CD4-positive, alpha-beta T cell treated with Interleukin-15 for 4 hours (primary cell): ENCODE data around the gene RANBP10.

Source experiments
- DNase-seq: peaks from one replicate; pipeline ENCODE4 v3.0.0-alpha.2; 2020; ENCODE audit warnings: low spot score

Gene RANBP10

DNA sequence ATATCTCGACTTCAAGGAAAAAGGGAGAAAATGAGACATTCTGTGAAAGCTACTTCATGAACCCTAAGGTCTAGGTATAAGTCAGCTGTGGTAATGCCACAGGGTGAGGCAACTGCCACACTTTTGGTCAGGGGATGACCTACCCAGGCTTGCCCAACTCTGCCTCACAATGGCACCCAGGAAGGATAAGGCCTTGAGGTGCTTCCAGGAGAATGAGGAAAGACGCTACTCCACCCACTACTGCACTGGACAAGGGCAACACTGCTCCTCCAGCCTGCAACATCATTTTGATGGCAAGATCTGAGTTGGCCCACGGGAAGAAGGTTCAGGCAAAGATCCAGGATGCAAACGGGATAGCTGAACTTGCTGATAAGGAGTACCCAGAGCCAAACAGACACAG lies 65.2 kb downstream of the RANBP10 start:
- no peak for DNase-seq

DNA sequence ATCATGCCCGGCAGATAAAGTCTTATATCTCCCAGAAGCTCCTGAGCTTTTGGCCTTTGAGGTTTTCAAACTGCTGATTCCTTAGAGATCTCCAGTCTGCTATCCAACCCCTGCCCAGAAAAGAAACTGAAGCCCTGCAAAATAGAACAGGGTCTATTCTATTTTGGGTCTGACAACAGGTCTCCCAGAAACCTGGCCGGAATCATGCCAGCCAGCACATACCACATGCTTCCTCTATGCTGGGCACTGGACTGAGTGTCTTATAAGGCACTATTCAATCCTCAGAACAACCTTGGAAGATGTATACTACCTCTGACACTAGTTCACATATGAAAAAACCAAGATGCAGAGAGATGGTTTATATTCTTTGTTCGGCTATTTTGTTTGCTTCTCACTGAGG lies 66.0 kb downstream of the RANBP10 start:
- DNase-seq: no peak

DNA sequence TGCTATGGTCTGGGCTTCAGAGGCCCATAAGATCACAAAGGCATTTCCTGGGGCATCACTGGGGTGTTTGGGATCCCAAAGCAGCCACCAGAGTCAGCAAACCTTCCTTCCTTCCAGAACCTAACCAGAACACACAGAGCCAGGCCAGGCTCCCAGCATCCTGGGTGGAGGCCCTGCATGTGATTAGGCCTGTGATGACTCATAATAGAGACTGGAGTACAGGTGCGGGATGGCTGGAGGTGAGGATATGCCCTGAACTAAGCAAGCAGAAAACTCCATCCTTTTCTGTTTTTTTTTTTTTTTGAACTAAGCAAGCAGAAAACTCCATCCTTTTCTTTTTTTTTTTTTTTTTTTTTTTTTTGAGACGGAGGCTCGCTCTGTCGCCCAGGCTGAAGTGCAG lies 69.5 kb downstream of the RANBP10 start:
- no peak for DNase-seq

DNA sequence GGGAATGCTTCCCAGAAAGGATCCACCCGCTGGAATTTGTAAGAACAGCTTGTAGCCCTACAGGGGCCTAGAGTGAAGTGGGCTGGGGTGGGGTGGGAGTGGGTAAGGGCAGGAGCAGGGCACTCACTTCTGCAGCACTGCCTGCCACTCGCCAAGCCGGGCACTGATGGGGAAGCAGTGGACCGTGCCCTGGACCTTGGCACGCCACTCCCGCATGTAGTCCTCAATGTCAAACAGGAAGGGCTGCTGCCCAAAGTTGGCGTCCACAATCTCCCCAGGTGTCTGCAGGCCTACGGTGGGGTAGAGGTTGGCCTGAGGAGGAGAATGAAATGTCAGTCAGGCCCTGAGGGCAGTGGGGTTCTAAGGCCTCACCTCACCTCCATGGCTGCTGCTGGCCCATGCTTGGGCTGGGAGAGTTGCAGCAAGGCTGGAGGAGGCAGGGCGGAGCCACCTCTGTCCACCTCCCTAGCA lies 71.6 kb downstream of the RANBP10 start:
- DNase-seq: no peak

DNA sequence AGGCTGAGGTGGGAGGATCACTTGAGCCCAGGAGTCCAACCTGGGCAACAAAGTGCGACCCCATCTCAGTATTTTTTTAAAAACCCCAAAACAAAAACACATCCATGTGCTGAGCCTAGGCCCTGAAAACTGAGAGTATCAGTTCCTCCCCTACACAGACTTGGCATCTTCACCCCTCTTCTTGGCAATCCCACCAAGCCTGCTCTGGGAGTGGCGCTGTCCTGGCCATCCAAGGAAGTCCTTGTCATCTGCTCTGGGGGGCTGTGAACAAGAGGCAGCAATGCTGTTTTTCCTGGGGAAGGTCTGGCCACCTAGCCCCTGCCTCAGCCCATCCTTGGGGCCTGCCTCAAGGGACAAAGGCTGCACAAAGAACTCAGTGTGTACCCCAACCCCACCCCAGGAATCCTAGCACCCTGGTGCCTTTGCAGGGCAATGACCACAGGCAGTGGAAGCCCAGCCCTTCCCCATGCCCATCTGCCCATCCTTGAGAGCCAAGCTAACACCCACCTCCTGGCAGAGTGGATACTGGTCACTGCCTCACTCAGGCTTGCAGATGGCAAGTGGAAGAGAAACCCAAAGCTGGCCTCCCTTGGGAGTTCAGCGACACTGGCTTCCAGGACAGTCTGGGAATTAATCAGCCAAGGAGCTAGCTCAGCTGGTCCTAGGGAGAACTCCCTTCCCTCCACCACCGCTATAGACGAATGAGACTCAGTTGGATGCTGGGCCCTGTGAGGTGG lies 72.5 kb downstream of the RANBP10 start:
- no peak for DNase-seq

DNA sequence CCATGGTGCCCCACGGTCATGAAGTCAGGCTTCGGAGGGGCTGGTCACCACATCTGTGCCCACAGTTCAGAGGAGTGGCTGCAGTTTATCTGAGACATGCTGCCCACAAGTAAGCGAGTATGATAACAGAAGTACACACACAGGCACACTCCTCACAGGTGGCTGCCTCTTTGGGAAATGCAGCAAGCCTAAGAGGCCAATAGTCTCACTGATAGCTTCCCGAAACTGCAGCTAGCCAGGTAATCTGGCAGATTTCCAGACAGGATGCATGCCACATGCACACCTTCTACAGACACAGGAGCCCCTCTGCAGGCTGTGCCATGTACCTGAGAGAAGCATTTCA lies 74.6 kb downstream of the RANBP10 start:
- no peak for DNase-seq

DNA sequence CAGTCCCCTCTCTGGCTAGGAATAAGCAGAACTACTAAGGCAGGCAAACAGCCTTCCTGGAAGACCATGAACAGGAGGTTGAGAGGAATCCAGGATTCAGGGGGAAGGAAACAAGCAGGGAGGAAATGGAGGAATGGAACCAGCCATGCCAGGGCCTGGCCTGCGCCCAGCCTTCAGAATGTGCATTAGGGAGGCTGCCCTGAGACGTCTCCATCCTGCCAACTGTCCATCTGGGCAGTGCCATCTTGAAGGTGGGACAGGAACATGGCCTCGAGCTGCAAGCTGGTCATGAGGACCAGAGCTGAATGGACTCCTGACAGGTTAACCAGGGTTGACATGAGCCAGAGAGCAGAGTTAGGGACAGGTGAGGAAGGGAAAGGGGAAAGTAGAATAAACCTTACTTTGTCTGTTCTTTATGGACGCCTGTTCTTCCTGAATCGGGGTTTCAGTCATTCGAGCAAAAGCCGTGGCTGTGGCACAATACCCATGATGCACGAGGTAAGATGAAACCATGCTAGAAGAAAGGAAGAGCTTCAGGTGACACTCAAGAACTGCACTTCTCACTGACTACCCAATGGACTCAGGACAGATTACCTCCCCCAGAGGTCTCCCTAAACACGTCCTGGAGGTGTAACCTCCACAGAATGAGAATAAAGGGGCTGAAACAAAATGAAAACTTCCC lies 75.1 kb downstream of the RANBP10 start:
- DNase-seq: no peak

DNA sequence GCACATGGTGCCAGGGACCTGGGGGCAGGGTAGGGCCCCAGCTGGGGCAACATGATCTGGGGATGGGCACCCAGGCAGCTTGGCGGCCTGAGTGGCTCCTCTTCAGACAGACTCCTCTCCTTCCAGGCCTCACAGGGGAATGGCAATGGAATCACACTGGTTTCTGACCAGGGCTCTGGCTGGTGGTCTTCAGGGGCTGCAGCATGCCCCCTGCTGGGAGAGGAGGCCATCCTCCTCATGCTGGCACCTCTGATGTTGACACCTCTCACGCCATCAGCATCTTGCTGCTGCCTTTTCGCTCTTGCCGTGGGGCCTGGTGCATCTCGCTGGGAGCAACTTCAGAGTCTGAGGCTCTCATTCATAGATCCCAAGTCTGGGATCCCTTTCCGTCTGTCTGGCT lies 76.0 kb downstream of the RANBP10 start:
- no peak for DNase-seq

DNA sequence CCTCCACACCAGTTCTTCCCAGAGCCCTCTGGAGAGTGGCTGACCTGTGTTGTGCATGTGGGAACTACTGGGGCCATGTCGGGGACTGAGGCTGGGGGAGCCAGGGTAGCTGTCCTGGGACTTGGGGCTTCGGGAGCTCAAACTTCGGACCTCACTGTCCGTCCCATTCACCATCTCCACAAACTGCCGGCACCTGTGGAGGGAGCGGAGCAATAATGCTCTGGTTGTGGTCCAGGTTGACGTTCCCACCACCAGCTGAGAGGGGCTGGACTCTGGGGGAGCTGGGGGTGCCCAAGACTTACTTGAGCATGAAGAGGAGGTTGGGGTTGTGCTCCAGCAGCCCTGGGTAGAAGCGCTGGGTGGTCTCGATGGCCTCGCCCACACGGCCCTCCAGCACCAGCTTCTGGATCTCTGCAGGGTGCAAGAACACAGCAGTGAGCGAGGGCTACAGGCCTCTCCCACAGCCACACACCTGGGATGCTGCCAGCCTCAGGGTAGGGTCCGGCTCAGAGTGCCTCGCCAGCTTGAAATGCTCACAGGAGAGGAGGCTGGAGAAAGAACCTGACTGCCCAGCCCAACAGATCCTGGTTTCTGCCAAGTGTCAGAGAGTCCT lies 76.6 kb downstream of the RANBP10 start:
- no peak for DNase-seq

DNA sequence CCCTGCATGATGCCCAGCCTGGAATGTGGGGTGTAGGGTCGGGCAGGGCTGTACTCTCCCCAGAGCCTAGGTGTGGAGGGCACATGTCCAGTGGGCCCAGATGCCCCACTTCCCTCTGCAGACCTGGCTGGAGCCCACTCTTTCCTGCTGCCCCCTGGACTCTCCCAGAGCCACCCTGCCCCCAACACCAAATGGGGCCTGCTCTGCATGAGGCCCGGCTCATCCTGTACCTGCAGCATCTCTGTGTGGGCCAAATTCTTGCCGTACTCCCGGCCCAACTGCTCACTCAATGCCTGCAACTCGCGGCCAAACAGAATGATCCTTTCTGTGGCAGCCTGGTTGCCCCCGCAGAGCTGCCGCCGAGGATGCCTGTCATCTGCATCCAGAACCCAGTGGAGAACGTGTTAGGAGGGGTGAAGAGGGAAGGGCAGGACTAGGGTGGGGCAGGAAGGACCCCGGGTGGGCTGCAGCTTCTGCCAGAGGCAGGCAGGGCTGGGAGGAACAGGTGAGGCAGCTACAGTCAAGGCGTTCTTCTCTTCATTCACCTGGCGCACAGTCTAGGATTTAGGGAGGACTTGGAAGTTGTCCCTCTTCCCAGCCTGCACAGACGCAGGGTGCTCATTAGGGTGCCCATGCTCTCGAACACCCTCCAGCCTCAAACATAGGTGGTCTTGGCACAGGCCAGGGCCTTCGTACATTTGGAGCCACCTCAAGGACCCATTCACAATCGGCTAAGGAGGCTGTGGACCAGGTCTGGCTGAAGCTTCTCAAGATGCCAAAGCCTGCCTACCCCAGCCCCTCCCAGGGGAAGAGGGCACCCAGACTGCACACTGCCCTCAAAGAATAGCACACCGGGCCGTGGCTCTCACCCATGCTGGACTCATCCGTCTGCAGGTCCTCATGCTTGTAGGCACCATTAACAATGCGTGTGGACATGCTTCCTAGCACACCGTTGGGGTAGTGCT lies 78.6 kb downstream of the RANBP10 start:
- DNase-seq: no peak

DNA sequence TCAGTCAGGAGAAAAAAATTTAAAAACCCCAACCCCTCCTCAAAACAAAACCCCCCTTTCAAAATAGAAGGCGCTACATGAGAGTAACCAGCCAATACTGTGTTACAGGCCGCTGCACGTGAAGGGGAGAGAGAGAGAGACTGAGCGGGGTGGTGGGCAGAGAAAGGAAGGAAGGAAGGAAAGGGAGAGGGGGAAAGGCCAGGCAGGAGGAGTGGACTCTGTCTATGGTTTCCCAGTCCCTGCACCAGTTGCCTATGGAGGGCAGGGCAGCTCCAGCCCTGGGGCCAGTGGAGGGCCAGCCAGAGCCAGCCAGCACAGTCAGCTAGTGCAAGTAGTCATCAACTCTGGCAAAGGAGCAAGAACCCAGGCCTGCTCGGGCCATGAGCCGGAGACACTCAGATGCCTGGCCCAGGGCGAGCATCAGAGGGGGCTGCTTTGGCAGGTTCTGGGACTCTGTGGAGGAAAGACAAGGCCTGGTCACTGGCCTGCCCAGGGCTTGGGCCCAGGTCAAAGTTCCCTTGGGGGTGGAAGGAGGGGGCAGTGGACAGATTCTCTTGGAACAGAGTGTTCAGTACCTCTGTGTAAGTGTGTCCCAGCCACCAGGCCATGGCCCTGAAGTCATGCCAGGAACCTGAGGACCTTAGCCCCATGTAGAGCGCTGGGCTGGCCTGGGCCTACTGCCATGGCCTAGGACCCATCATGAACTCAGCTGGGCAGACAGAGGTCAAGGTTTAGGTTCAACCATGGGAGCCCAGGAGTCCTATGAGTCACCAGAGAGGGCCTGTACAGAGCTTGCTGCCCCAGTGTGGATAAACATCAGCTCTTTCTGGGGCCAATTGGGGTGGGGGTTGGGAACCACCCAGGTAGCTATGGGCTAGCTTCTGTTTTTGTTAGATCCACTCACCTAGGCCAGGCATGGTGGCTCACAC lies 80.0 kb downstream of the RANBP10 start:
- DNase-seq: no peak

DNA sequence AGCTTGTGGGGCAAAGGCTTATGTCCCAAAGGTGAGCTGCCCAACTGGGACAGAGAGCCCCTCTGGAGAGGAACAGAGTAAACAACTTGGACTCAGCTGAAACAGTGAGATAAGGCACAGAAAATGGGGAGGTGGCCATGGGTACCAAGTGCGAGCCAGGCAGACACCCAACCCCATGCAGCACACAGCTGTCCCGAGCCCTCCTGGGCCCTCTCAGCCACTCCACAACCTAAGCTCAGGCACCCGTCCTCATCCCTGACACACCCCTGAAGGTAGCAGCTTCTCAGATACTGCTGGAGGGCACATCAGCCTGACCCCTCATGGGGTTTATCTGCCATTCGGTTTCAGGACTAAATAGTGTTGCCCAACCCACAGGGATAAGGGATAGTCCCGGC lies 82.5 kb downstream of the RANBP10 start:
- no peak for DNase-seq

DNA sequence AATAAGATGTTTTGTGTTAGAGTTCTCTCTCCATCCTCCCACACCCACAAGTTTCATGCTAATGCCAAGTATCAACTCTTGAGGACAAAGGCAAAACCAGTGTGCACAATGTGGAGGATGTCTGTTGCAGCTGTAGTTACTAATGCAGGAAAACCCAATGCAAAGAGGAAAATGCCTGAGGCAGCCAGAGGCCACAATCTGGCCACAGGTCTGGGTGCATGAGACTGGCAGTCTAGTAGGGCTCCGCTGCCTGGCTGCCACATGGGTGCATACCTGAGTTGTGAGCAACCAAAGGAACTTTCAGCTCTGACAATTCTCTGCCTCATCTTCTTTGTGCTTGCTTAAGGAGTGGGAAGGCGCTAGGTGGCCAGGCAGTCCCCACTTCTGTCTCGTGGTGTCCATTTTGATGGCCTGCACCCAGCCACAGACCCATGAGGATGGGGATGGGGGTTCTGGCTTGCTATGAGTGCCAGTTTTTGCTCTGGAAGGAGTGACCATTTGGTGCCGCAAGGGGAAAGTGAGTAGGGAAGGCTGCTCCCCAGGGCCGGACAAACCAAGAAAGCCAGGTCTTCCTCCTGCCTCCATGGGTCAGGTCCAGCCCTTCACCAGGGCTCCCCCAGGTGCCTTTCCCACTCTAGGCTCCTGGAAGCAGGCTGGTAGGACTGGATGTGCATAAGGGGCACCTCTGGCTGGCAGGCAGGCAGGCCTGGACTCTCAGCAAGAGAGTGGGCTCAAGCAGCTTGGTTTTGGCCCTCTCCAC lies 83.0 kb downstream of the RANBP10 start:
- no peak for DNase-seq

DNA sequence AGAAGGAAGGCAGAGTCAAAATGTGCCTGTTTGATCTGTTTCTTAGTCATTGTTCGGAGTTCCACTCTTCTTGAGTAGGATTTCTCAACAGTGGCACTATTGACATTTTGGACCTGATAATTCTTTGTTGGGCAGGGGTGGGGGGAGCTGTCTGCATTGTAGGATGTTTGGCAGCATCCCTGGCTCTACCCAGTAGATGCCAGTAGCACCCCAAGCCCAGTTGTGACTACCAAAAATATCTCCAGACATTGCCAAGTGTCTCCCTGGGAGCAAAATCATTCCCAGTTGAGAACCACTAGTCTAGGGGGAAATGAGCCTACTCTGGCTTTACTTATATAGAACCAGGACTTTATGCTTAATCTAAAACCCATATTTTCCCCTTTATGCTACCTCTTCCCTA lies 86.1 kb downstream of the RANBP10 start:
- no peak for DNase-seq

DNA sequence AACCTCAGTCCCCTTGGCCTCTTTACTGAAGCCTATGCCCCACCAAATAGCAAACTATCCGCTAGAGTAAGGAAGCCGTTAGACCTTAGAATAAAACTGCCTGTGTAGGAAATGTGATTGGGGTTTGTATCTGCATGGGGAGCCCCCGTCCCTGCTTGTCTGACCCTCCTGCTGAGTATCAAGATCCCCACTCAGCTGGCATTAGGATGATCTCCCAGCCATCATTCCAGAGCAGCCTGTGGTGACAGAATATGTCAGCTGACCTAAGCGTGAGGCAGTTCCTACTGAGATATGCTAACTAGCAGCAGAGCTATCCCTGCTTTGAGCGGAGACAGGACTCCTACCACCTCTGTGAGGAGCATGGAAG lies 86.6 kb downstream of the RANBP10 start:
- peak; percentile 2 for DNase-seq

DNA sequence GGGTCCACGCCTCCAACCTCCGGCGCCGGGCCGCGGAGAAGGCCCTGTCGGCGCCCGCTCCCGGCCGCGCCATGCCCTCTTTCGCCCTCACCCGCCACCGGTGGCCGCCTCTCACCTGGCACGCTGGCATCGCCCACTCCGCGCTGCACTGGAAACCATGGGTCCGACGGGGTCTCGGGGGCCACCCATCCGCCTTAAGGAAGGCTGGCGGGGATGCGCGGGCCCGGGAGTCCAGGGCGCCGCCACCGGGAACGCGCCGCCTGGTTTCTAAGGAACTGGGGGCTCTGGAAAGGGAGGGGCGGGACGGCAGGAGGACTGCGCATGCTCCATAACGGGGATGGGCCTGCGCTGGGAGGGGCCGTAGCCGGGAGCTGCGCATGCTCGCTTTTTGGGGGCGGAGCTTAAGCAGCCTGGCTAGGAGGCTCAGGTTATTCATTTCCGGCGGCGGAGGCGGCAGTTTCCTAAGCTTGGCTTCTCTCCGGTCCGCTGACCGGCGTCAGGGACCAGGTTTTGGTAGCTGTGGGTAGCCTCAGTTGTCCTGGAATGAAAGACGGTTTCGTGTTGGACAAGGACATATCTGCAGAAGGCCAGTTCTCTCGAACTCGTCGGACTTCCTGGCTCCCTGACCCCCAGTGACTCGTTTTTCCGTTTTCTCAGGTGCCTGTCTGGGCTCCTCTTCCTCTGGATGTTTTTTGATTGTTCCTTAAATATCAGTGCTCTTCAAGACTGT lies 87.1 kb downstream of the RANBP10 start, which contains the start of gene GFOD2:
TSS of gene GFOD2 (minus strand) at position 269 of the 730 bp plus-strand sequence. CDS start 33,601 bp downstream, outside the sequence.
- peak; percentile 96 for DNase-seq

DNA sequence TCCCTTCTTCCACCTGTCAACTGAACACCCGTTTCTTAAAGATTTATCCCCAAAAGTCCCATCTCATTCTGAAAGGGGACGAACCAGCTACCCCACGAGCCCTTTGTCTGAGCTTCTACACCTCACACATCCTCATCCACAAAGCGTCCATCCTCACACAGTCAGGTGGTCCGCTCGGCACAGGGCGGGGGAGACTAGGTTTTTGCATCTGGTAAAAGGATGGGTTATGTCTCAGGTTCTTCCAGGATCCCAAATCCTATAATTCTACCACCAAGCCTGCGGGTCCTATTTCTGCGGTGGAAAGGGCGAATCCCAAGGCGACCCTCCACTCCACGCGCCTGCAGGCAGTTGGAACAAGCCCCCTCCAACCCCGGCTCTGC lies 87.7 kb downstream of the RANBP10 start:
- DNase-seq: no peak

DNA sequence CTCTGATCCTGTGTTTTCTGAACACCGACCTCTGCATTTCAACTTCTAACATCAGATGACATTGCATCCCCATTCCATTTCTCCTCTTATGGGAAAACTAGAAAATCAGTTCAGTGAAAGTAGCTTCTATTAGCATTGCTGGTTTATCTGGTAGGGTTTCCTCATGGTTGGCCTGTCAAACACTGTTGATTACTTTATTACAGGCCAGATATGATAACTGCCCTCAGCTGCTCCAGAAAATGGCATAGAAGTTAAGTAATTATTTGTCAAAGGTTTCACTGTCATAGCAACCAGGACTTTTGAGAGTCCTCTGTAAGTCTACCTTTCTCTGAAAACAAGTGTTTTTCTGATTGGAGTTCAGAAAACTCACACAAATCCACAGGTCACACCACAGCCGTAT lies 90.3 kb downstream of the RANBP10 start:
- no peak for DNase-seq

DNA sequence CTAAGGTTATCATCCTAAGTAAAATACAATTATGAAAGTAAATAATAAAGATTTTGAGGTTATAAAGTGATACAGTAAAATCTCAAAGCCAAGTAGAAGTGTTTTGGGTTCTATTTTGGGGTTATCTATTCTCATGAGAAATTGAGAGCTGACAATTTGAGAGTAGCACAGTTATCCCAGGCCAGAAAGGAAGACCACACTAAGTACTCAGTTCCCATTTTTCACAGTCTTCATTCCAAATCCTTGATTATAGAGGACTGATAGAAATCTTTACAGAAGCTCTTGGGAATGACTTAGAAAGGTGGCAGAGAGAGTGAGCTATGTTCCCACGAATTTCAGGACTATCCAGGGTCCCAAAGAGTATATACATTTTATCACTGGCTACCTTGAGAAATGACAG lies 91.8 kb downstream of the RANBP10 start:
- DNase-seq: no peak
